ENCODE measurements around the gene FXR2.
"Not testable (repeated sequence)": the region's sequence is repeated elsewhere in the genome, so short reads cannot be mapped to it uniquely, and the experiment has no call there.

The FXR2 gene

GRCh38 chr17:7640783-7641182 is 26.1 kb upstream of the FXR2 start:
- TF ChIP-seq ZNF274 (IDR thresholded peaks at IDR 0.05; ENCODE audit: low read depth, low read length): no peak
- no peak overlapping the region for H3K4me3 ChIP-seq (ENCODE audit: low read length)

GRCh38 chr17:7636163-7636562 is 21.5 kb upstream of the FXR2 start:
- H3K4me3 ChIP-seq (ENCODE audit: low read length): no peak overlapping the region
- no peak for TF ChIP-seq ZNF274 (IDR thresholded peaks at IDR 0.05; ENCODE audit: low read depth, low read length)

DNA sequence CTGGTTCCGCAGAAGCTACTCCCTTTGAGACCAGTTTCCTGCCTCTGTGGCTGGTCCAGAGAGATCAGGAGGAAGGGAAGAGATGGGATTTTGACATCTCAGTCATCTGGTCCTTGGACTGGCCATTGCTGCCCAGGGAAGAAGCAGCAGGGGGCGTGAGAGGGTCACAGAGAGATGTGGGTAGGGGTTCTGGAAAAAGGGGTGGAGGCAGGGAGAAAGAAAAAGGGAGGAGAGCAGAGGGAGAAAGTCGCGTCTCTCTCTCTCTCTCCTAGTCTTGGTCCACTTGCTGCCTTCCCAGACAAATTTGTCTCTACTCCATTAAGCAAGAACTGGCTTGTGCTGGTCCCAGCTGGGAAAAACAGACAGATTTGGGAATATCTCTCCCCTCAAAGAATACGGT is 19.7 kb upstream of the FXR2 start:
- no peak for TF ChIP-seq ZNF274 (IDR thresholded peaks at IDR 0.05; ENCODE audit: low read depth, low read length)

GRCh38 chr17:7633093-7633492 is 18.4 kb upstream of the FXR2 start:
- no peak overlapping the region for H3K4me3 ChIP-seq (ENCODE audit: low read length)
- TF ChIP-seq ZNF274 (IDR thresholded peaks at IDR 0.05; ENCODE audit: low read depth, low read length): no peak

More for the DNA sequence above, 19.7 kb upstream of the FXR2 start:
- H3K4me3 ChIP-seq (ENCODE audit: low read length): no peak overlapping the region

- no peak for TF ChIP-seq ZNF274 (IDR thresholded peaks at IDR 0.05; ENCODE audit: low read depth, low read length)
- no peak overlapping the region for H3K4me3 ChIP-seq (ENCODE audit: low read length)
Observed at GRCh38 chr17:7632492-7632894, 17.8 kb upstream of the FXR2 start.

GRCh38 chr17:7631398-7632380 is 17.0 kb upstream of the FXR2 start:
- TF ChIP-seq ZNF274 (IDR thresholded peaks at IDR 0.05; ENCODE audit: low read depth, low read length): no peak
- H3K4me3 ChIP-seq (ENCODE audit: low read length): no peak overlapping the region

DNA sequence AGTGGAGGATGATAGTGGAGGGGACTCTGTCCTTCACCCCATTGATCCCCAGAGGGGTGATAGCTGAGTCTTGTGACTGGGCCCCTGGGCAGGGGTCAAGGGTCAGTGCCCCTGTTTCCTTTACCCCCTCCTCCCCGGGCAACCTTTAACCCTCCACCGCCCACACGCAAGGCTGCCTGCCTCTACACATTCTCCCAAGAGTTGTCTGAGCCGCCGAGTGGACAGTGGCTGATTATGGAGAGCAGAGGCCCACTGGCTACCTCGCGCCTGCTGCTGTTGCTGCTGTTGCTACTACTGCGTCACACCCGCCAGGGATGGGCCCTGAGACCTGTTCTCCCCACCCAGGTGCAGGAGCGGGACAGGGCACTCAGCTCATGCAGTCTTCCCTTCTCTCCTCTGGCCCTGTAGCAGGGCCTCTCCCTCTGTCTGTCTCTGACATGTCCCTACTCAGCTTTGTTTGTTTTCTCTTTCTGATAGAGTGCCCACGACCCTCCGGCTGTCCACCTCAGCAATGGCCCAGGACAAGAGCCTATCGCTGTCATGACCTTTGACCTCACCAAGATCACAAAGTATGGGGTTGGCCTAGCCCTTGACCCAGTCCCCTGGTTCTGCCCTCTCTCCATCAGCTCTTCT is 15.4 kb upstream of the FXR2 start, which contains the start of gene SHBG:
Gene SHBG (plus strand): TSS at position 197 of the 633 bp plus-strand sequence. CDS start 38 bp downstream, at position 235.
- no peak for TF ChIP-seq ZNF274 (IDR thresholded peaks at IDR 0.05; ENCODE audit: low read depth, low read length)
- no peak within 1 kb of the TSS for H3K4me3 ChIP-seq (ENCODE audit: low read length)

DNA sequence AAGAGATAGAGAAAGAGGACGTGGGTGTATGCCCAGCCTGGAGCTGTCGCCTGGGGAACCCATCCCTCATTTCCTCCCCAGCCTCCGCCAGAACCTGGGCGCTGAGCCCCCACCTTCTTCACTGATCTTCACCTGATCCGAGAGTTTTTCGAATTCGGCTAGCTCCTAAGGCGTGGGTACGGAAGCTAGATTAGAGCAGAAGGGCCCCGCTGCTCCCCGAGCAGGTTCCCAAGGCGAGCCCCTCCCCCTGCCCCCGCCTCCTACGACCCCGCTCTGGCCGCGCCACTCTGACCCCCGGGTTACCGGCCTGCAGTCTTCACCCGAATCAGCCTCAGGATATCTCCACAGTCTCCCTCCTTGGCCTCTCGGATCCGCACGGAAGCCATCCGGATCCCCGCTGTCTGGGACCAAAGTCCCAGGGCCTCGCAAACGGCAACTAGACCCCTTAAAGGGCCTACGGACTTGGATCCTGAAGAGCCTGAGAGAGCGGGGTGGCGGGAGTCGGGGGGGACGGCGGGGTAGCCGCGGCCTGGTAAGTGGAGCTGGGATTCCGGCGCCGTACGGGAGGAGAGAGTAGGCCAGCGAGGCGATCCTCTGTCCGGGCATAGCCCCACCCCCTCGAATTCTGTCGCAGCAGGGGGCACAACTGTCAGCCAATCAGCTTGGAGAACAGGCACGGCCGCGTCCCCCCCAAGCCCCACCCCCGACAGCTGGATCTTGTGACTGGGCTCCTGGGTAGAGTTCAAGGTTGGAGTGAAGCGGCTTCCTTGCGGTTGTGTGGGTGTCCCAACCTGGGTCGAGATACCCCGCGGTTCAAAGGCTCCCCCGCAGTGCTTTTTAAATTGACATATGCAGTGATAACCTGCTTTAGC is 12.8 kb upstream of the FXR2 start, which contains the start of gene SAT2:
Gene SAT2 (minus strand): TSS at position 572 of the 872 bp plus-strand sequence. CDS start 186 bp downstream, at position 386.
- TF ChIP-seq ZNF274 (IDR thresholded peaks at IDR 0.05; ENCODE audit: low read depth, low read length): no peak
- peak within 1 kb of the TSS; percentile 82 for H3K4me3 ChIP-seq (ENCODE audit: low read length)

GRCh38 chr17:7626956-7627249 is 12.2 kb upstream of the FXR2 start:
- peak overlapping the region; percentile 82 for H3K4me3 ChIP-seq (ENCODE audit: low read length)
- TF ChIP-seq ZNF274 (IDR thresholded peaks at IDR 0.05; ENCODE audit: low read depth, low read length): no peak

DNA sequence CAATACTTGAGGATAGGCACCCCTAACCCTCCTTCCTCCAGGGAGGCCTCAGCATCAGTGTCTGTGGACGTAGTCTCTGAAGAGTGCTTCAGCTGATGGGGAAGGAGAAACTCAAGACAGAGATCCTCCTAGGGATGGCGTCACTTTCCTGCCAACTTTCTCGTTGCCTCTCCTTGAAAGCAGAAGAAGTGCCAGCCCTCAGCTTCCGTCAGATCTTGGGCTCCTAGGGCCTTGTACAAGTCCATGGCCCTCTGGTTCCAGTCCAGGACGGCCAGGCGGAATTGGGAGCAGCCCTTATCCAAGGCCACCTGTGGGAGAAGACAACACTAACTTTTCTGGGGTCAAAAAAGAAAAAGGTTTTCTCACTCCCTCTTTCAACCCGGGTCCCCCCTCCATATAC is 11.6 kb upstream of the FXR2 start:
- H3K4me3 ChIP-seq (ENCODE audit: low read length): no peak overlapping the region

DNA sequence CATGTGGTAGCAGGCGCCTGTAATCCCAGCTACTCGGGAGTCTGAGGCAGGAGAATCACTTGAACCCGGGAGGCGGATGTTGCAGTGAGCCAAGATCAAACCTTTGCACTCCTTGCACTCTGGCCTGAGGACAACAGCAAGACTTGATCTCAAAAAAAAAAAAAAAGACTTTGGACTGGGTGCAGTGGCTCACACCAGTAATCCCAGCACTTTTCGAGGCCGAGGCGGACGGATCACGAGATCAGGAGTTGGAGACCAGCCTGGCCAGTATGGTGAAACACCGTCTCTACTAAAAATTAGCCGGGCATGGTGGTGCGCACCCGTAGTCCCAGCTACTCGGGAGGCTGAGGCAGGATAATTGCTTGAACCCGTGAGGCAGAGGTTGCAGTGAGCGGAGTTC is 11.1 kb upstream of the FXR2 start:
- not testable (repeated sequence) for H3K4me3 ChIP-seq (ENCODE audit: low read length)

More for the DNA sequence above, 11.6 kb upstream of the FXR2 start:
- TF ChIP-seq ZNF274 (IDR thresholded peaks at IDR 0.05; ENCODE audit: low read depth, low read length): no peak

GRCh38 chr17:7623661-7624060 is 9.0 kb upstream of the FXR2 start:
- no peak overlapping the region for H3K4me3 ChIP-seq (ENCODE audit: low read length)
- no peak for TF ChIP-seq ZNF274 (IDR thresholded peaks at IDR 0.05; ENCODE audit: low read depth, low read length)

DNA sequence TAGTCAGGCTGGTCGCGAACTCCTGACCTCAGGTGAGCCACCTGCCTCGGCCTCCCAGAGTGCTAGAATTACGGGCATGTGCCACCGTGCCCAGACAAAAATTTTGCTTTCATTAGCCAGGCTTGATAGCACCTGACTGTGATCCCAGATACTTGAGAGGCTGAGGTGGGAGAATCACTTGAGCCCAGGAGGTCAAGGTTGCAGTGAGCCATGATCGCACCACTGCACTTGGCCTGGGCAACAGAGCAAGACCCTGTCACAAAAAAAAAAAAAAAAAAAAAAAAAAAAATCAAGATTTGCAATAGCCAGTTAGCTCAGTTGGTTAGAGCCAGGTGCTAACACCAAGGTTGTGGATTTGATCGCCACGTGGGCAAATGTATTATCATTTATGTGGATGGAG is 6.1 kb upstream of the FXR2 start:
- no peak for TF ChIP-seq ZNF274 (IDR thresholded peaks at IDR 0.05; ENCODE audit: low read depth, low read length)
- H3K4me3 ChIP-seq (ENCODE audit: low read length): no peak overlapping the region

DNA sequence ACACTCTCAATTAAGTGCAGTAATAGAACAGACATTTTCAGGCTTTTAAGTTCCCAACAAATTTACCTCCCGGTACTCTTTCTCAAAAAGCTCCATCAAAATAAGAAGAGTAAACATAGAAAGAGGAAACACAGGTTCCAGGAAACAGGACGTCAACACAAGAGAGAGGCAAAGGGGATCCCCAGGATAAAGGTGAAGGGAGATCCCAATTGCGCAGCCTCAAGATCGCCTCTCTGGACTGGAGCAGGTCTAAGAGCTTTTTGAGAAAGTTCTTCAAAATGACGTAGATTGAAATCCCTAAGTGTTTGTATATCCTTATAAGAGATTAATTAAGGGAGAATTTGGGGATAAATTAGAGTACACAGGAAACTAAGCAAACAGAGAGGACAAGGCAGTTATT is 3.9 kb upstream of the FXR2 start:
- H3K4me3 ChIP-seq (ENCODE audit: low read length): no peak overlapping the region
- no peak for TF ChIP-seq ZNF274 (IDR thresholded peaks at IDR 0.05; ENCODE audit: low read depth, low read length)

Measured in GM08714 (cell line).